Activated T-cell treated with anti-CD3 and anti-CD28 coated beads, Interleukin-2, amount 50 U/mL, for 48 hours (primary cell): ENCODE measurements around the gene SGTB.
A peak's percentile ranks its signal among the peaks of the same experiment; 100 is the strongest.

Experiments used
- DNase-seq, 2 experiments: peaks; one replicate each; pipeline ENCODE4 v3.0.0-alpha.2; 2020

The SGTB gene, protein sequence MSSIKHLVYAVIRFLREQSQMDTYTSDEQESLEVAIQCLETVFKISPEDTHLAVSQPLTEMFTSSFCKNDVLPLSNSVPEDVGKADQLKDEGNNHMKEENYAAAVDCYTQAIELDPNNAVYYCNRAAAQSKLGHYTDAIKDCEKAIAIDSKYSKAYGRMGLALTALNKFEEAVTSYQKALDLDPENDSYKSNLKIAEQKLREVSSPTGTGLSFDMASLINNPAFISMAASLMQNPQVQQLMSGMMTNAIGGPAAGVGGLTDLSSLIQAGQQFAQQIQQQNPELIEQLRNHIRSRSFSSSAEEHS

GRCh38 chr5:65721720-65722574 lies at the start of gene SGTB, which contains the start of gene NLN:
Gene SGTB (minus strand): TSS chr5:65722109. CDS start chr5:65720807, 1,302 bp downstream.
Gene NLN (plus strand): TSS chr5:65722205. CDS start chr5:65722374, 169 bp downstream.
- peak; percentile 89 to 93 for DNase-seq

GRCh38 chr5:65771266-65771665 lies 49.4 kb upstream of the SGTB start:
- no peak for DNase-seq

DNA sequence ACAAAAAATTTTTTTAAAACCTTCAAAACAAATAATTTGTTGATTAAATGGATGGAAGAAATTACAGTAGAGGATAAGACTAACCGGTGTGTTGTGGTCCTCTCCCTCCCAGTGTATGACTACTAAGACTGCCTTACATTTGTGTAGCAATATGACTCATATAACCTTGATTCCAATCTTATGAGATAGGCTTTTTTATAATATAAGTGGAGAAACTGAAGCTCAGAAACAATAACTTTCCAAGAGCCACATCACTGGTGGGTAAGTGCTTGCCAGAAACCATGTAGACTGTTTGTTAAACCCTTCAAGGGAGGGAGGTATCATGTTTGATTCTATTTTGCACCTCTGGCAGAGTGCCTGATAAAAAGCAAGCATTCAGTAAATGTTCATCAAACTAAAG lies 47.6 kb upstream of the SGTB start:
- DNase-seq: no peak

GRCh38 chr5:65768723-65769346 lies 46.9 kb upstream of the SGTB start:
- DNase-seq: no peak

DNA sequence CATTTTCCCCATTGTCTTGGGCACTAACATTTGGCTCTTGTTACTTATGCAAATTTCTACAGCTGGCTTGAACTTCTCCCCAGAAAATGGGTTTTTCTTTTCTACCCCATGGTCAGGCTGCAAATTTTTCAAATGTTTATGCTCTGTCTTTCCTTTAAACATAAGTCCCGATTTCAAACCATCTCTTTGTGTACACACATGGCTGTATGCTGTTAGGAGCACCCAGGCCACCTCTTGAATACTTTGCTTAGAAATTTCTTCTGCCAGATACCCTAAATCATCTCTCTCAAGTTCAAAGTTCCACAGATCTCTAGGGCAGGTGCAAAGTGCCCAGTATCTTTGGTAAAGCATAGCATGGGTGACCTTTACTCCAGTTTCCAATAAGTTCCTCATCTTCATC lies 45.7 kb upstream of the SGTB start:
- DNase-seq: no peak

DNA sequence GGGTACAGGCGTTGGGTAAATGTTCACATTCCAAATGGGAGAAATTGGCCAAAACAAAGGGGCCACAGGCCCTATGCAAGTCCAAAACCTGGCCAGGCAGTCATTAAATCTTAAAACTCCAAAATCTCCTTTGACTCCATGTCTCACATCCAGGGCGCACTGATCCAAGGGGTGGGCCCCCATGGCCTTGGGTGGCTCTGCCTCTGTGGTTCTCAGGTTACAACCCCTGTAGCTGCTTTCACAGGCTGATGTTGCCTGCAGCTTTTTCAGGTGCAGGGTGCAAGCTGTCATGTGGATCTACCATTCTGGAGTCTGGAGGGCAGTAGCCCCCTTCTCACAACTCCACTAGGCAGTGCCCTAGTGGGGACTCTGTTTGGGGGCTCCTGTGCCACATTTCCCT lies 44.9 kb upstream of the SGTB start:
- DNase-seq: no peak

DNA sequence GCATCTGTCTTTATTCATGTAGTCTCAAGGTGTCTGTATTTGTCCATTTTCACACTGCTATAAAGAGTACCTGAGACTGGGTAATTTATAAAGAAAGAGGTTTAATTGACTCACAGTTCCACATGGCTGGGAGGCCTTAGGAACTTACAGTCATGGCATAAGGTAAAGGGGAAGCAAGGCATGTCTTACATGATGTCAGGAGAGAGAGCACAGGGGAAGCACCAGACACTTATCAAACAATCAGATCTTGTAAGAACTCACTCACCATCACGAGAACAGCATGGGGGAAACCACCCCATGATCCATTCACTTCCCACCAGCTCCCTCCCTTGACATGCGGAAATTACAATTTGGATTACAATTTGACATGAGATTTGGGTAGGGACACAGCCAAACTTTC lies 44.3 kb upstream of the SGTB start:
- no peak for DNase-seq

DNA sequence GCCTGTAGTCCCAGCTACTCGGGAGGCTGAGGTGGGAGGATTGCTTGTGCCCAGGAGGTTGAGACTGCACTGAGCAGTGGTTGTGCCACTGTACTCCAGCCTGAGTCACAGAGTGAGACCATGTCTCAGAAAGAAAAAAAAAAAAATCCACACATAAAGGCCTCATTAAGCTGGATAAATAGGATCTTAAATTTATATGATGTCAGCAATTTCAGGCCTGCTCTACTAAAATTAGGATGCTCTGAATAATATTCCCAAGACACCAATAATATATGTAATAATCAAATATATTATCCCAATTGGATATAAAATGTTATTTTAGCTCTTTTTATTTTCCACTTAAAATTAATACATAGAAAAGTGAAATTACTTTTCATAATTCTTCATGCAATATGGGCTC lies 43.7 kb upstream of the SGTB start:
- no peak for DNase-seq

GRCh38 chr5:65762234-65762633 lies 40.3 kb upstream of the SGTB start:
- no peak for DNase-seq

DNA sequence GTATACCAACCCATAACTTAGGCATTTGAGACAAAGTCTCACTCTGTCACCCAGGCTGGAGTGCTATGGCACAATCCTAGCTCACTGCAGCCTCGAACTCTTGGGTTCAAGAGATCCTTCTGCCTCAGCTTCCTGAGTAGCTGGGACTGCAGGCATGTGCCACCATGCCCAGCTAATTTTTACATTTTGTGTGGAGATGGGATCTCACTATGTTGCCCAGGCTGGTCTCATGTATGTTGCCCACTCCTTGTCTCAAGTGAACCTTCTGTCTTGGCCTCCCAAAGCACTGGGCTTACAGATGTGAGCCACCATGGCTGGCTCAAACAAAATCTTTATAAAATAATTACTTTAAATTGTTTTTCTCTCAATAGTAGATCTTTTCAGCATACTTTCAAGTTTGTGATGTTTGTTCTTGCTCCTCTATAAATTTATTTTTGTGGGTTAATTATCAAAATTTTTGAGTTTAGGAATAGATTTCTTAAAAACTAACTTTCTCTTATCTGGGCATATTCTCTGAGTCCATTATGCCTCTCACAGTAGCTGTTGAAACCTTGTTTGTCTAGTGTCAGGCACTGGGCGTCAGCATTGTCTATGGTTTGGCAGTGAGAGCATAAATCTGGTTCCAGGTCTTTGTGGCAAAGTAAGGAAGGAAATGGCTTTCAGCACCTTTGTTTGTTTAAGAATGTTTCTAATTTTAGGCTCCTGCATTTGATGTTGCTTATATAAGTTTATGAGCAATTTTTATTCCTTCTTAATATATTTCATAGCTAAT lies 38.8 kb upstream of the SGTB start:
- DNase-seq: peak in 1 of 2 experiments; percentile 31

DNA sequence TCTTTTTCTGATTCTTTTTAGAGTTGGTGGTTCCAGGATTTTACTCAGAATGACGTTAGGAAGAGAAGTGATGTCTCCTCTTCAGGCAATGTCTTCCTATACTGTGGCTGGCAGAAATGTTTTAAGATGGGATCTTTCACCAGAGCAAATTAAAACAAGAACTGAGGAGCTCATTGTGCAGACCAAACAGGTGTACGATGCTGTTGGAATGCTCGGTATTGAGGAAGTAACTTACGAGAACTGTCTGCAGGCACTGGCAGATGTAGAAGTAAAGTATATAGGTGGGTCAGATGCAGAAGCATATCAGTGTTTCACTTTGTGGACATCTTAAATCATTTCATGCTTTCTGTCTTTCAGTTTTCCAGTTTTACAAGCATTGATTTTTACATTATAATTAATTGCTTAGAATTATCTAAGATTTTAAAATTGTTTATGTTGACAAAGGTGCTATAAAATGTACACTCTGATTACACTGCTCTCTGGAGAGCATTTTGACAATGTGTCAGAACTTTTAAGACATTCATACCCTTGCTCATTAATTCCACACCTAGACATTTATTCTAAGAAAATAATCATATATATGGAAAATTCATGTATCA lies 36.7 kb upstream of the SGTB start:
- DNase-seq: no peak

GRCh38 chr5:65753189-65753588 lies 31.3 kb upstream of the SGTB start:
- no peak for DNase-seq

GRCh38 chr5:65750938-65751337 lies 29.0 kb upstream of the SGTB start:
- DNase-seq: no peak

DNA sequence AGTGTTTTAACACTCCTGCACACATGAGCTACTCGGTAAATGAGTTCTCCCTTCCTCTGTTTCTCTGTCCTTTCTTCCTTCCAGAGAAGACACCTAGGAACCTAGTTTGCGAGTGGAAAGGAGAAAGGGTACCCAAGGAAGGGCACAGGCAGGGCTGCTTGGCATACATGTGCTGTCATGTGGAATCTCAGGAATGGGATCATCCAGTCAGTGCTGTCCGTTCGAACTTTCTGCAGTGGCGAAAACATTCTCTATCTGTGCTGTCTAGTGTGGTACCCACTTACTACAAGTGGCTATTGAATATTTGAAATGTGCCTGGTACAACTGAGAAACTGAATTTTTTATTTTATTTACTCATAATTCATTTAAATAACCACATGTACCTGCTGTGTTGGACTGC lies 28.0 kb upstream of the SGTB start:
- no peak for DNase-seq

- no peak for DNase-seq
These were observed 27.4 kb upstream of the SGTB start for GRCh38 chr5:65749221-65749844.

DNA sequence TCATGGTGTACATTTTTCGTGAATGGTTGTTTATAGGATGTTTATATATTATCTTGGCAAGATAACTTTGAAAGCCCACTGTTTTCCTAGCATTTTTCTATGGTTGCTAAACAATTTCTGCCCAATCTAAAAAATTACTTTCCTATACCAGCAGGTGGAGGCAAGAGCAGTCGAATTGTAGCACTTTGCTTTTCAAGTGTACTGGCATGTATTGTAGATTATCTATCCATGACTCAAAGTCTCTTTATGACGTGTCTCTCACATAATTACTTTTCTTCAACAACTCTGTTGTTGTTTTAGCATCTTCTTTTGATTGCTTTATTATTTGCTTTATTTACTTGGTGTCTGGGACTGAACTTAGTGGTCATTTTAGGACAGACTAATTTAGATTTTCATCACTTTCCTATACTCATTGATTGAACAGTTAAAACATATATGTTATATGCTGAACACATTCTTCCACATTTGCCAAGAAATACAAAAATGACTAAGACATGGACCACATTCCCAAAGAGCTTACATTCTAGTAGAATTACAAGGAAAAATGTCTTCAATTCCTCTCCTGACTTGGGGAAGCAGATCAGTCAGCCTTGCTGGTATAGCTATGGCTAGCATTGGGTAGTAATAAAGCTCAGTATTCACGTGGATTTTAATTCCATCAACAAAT lies 20.8 kb upstream of the SGTB start:
- DNase-seq: no peak

DNA sequence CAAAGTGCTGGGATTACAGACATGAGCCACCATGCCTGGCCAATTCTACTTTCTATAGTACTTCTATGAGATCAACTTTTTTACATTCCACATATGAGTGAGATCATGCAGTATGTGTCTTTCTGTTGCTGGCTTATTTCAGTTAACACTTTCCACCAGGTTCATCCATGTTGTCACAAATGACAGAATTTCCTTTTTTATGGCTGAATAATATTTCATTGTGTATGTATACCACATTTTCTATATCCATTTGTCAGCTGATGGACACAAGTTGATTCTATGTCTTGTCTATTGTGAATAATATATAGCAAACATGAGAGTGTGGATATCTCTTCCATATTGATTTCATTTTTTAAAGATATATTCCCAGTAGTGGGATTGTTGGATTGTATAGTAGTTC lies 17.3 kb upstream of the SGTB start:
- DNase-seq: no peak

DNA sequence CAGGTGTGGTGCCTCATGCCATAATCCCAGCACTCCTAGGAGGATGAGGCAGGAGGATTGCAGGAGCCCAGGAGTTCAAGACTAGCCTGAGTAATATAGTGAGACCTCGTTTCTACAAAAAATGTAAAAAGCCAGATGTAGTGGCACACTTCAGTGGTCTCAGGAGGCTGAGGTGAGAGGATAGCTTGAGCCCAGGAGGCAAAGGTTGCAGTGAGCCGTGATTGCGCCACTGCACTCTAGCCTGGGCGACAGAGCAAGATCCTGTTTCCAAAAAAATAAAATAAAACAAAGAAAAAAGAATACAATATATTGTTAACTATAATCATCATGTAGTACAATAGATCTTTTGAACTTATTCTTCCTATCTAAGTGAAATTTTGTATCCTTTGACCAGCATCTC lies 16.4 kb upstream of the SGTB start:
- DNase-seq: no peak

GRCh38 chr5:65737842-65738241 lies 15.9 kb upstream of the SGTB start:
- no peak for DNase-seq

- no peak for DNase-seq
These were observed 14.1 kb upstream of the SGTB start for GRCh38 chr5:65736011-65736410.

GRCh38 chr5:65734921-65735320 lies 13.0 kb upstream of the SGTB start:
- no peak for DNase-seq
